Activated CD4-positive, alpha-beta T cell treated with anti-CD3 and anti-CD28 coated beads, Interleukin-2, amount 50 U/mL, for 1 hour (primary cell): ENCODE results near the gene UNC5CL.

Experiments
- DNase-seq: peaks from one replicate; pipeline ENCODE4 v3.0.0-alpha.2; 2020

Gene UNC5CL, protein sequence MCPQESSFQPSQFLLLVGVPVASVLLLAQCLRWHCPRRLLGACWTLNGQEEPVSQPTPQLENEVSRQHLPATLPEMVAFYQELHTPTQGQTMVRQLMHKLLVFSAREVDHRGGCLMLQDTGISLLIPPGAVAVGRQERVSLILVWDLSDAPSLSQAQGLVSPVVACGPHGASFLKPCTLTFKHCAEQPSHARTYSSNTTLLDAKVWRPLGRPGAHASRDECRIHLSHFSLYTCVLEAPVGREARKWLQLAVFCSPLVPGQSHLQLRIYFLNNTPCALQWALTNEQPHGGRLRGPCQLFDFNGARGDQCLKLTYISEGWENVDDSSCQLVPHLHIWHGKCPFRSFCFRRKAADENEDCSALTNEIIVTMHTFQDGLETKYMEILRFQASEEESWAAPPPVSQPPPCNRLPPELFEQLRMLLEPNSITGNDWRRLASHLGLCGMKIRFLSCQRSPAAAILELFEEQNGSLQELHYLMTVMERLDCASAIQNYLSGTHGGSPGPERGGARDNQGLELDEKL

DNA sequence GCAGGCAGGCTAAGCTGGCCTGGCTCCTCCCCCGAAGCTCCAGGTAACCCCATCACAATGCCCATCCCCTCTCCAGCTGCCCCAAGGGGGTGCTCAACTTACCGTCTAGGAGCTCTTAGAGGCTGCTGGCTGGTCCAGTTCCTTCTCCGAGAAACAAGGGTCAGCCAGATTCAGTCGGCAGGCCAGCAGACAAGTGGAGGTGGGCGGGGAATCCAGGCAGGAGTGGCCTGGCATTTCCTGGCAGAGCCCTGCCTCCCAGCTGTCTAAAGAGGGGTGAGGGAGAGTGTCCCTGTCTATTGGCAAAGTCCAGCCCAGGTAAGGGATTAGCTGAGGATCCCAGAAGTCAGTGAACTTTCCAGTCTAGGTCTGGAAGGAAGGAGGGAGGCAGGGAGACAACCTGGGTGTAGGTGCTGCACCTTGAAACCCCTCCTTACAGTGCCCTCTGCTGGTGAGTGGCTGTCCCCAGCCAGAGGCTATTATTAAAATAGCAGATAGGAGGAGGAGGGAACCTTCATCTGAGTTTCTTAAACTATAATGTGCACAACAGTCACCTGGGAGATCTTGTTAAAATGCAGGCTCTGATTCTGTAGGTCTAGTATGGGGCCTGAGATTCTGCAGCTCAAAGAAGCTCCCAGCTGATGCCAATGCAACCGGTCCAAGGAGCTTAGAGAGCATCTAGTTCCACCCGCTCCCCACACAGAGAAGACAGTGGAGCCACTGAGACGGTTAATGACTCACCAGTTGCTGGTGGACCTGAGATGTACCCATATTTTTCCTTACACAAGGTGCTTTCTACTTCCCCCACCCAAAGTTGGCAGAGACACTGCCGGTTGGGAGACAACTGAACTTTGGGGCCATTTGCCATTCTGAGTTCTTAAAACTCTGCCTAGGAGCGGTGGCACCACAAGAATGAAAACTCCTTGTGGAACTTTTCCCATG is at the start of gene UNC5CL:
Gene UNC5CL, minus strand, starts transcription at position 162 of the 939 bp plus-strand sequence. CDS start 4,147 bp downstream, outside the sequence.
- DNase-seq, result peak; percentile 54

DNA sequence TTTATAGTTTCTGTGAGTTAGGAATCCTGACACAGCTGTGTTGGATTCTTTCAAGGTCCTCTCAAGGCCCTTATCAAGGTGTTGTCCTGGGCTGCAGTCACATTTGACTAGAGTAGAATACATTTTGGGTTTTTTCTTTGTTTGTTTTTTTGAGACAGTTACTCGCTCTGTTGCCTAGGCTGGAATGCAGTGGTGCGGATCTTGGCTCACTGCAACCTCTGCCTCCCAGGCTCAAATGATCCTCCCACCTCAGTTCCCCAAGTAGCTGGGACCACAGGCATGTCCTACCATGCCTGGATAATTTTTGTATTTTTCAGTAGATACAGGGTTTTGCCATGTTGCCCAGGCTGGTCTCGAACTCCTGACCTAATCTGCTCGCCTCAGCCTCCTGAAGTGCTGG is 49.4 kb upstream of the UNC5CL start:
- no peak for DNase-seq

DNA sequence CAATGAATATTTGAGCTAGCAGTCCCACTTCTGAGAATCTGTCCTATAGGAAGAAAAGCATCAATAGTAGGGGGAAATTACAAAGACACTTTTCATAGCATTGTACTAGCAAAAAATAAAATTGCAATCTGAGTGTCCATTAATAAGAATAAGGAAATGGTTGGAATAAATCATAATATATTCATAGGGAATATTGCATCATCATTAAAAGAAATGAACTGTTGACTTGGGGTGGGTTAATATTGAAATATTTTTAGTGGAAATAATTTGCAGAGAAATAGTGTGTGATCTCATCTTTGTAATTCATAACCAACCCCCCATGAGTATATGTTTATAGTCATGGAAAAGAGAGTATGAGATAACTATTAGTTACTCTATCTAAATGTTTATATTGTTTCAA is 46.2 kb upstream of the UNC5CL start:
- no peak for DNase-seq

DNA sequence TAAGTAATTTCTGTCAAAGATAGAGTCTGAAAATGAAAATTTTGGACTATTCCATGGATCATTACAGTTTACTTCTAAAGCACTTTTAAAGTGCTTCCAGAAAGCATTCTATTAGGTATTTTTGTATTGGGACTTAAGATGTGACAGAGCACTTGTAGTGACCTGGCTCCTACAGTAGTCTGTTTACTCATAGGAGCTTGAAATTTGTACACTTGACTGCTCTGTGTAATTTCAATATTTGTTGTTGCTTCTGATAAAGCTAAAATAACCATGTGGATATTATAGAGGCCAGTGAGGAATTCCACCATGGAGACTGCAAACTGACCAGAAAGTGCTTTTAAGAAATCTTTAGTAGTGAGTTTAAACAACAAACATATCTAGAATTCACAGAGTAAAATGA is 44.1 kb upstream of the UNC5CL start:
- DNase-seq, result no peak

DNA sequence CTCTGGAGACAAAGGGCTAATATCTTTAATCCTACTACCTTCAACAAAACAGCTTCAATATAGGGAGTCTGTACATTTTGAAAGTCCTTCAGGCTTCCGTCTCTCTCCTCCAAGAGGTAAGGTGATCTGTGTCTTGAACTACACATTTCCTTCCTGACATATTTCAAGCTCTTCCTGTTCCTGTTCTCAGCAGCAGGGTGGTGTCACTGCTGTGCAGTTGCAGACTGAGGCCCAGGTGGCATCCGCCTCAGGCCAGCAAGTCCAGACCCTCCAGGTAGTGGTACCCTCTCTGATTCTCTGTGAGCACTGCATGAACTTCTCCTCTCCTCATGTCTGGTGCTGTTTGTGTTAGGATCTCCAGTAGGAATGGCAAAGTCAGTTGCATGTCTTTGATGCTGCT is 41.6 kb upstream of the UNC5CL start:
- no peak for DNase-seq

DNA sequence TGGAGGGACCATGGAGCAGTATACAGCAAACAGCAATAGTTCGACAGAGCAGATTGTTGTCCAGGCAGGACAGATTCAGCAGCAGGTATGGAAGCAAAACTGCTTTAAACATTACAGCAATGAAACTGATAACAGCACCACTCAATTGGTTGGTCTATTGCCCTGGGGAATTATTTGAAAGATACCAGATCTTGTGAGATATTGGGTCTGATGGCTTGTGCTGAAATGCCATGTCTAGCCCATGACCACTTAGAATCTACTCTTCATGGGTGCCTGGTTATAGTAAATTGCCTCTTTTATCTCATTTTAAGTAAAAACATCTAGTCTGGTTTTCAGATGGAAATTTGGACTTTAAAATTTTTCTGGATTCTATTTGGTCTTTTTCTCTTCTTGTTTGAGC is 40.1 kb upstream of the UNC5CL start:
- DNase-seq, result no peak

DNA sequence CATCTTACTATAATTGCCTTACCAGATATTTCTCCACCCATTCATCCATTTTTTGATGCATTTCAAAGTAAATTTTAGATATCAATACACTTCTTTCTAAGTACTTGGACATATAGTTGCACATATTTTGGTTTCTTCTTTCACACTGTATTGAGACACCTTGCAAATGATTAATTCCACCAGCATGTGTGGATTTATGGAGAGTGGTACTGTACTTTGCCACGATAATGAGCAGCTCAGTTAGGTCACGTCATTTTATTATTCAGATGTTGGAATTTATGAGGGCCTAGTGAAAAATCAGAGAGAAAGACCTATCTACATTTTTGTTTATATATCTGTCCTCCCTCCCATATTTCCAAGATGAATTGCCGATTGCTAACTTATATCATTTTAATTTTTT is 39.1 kb upstream of the UNC5CL start:
- DNase-seq, result no peak

DNA sequence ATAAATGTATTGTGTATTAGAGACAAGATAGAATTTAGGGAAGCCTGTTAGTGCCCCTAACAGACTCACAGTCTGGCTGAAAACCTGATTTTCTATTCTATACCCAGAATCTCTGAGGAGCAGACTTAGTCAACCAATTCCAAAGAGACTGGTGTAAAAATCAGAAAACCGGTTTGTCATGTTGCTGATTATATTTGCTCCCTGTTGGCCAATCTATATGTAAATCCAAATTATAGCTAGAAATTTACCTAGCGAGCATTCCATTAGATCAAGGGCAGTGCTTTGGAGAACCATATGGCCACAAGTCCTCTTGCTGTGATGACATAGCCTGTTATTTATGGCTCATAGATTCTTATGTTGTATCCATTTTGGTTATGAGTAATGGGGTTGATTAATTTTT is 38.5 kb upstream of the UNC5CL start:
- DNase-seq, result no peak

DNA sequence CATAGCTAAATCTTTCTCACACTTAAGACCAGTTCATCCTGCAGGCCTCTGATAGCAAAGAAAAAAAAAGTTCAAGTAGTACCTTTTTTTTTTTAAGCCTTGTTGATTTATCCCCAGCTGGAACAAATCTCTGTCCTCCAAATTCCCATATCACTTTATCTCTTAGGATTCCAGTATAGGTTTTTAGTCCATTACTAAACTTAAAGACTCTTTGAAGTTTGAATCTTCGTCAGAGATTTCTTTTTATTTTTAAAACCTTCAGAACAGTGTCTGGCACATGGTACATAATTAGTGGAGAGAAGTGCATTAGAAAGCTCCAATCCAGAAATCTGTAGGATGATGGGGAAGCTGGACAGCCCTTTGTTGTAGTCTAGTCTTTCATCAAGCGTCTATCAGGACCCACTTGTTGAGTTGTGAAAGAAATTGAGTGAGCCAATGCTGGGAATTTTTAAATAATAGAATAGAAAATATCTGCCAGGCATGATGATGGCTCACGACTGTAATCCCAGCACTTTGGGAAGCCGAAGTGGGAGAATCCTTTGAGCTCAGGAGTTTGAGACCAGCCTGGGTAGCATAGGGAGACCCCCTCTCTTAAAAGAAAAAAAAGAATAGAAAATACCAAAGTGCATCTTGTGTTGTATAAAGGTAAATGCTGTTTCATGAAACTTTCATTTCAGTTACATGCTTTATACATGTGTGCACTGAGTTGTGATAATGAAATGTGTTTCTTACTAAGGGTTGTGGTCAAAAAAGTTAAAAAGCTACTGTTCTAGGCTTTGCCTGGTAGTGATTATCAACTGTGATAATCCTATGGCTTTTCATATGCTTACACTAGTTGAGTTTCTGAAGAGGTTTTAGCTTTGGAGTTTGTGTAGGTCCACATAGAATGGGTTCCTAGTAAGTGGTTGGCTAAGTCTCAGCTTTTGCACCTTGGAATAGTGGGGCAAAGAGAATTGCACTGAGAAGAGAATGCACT is 36.9 kb upstream of the UNC5CL start:
- no peak for DNase-seq

DNA sequence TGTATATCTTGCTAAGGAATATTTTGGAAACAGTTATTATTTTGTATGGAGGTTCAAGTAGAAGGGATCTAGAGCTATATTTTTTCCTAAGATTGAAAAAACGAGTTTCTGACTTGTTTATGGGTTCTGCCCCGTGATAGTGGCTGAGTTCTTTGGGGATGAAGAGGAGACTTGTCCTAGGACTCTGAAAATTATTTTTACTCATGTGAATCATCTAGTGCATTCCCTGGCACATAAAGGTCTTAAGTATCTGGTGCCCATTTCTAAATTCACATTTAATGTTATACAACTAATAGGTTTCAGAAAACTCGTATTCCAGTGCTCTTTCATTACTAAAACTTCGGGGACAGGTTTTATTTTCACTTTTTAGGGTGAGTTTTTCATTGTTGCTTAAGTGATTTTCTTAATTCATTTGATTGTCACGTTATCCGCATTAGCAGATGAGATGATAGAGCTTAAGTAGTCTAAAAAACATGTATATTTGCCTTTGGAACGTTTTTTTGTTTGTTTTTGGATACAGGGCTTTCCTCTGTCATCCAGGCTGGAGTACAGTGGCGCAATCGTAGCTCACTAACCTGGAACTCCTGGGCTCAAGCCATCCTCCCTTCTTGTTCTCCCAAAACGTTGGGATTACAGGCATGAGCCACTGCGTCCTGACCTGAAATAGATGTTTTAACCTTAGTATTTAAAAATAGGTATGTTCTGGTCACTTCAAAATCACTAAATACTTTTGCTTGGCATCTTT is 35.8 kb upstream of the UNC5CL start:
- DNase-seq, result no peak

DNA sequence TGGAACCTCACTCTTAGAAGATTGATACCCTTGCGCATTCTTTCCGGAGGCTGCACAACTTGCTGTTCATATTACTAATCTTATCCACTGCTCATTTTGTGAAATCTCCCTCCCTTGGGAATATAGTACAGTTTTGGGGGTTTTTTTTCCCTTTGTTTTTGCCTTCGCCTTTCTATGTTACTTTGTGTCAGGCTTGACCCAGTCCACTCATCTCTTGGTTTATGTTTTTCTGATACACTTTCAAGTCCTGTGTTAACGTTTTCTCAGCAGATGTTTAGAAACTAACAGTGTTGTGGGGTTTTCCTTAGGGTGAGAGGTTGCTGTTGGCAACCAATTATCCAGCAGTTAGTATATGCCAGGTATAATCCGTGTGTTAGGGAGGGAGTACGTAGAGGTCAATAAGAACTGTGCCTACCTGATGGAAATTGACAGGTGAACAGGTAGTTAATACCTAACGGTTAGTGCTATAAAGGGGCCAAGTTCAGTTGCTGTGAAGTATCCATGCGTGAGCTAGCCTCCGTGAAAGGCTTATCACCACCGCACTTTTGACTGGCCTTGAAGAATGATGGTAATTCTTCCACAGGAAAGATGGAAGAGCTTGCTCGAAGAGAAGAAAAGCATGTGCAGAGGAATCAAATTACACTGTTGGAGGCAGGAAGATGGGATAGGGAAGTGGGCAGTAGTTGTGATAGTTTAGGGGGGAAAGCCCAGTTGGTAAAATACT is 35.1 kb upstream of the UNC5CL start:
- DNase-seq, result no peak

DNA sequence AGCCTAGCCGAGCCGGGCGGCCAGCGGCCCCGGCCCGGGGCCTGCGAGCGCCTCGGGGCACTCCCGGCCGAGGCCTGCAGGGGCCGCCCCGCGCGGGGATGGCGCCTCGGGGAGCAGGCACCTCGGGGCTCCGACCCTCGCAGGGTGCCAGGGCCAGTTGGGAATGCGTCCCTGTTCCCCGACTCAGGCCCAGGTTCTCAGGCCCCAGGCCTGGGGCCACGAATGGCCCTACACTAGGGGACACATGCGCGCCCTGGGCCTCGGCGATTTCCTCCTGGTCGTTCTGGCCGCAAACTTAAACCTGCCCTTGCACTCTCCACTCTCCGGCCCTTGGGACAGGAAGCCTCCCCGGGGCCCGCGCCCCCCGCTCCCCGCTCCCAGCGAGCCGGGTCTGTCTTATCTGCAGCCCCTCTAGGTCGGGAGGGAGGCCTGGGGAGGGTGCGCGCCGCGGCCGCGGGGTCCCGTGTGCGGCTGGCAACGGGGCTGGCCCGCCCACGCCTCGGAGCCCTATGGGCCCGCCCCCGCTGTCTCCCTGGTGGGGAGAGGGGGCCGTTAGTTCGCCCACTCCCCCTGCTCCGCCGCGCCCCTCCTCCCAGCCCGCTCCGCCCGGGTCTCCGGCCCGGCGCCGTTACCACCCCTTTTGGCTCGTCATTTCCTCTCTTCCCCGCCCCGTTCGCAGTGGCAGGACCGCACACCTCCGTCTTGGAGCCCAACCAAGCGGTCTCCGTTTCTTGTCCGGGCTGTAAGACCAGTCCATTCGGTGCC is 34.4 kb upstream of the UNC5CL start:
- peak; percentile 75 for DNase-seq

DNA sequence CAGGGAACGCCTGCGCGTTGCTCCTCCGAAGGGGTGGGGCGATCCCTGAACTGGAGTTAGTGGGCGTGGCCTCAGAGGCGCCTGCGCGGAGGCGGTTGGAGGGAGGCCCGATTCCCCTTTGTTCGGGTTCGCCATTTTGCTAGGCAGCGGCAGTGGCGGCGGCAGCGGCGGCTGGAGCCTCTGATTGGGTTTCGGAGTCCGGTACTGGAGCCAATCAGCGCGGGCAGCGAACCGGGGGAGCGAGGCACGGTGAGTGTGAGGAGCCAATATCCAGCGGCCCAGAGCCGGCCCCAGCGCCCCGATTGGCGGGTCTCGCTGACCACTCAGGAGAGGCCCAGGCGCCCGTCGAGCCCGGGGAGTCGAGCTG is 33.8 kb upstream of the UNC5CL start, which contains the start of gene NFYA:
Gene NFYA, plus strand, starts transcription at position 139 of the 367 bp plus-strand sequence. CDS start 6,116 bp downstream, outside the sequence.
- peak; percentile 100 for DNase-seq

DNA sequence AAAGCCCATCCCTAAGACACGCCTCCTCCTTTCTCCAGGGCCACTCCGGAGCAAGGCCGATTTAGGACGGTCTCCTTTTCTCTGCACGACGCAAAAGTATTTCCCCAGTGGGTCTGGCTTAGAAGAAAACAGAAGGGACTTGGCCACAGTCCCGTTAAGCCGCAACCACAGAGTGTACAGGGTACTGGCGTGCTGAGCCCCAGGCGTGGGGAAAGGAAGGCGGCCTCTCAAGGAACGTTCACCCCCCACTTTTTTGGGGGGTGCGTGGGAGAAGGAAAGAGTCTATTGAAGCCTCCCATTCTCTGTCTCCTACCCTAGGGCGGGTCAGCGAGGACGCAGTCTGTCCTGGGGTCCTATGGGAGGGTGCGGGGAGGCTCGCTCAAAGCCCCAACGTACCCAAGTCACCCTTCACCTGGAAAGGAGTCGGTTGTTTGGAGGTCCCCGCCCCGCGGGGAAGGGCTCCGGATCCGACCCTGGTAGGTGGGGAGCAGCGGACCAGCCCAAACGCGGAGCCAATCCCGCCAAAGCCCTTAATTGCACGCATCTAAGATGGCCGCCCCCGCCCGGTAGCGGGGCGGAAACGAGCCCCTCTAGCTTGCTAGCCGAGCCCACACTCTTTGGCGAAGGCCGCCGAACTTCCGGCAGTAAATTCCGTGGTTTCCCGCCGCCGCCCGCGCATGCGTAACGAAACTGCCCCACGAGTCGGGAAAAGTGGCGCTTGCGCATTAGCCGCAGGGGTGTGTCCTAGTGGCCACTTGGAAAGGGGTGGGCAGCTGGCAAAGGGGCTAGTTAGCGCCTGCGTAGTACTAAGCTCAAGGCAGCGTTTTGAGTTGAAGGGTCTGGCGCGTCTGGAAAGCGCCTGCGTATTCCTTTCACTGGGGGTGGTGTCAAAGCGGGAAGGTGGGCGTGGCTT is 33.2 kb upstream of the UNC5CL start, which contains the start of gene OARD1:
Gene OARD1, minus strand, starts transcription at position 434 of the 913 bp plus-strand sequence. CDS start 722 bp downstream, outside the sequence.
- DNase-seq, result peak; percentile 100

DNA sequence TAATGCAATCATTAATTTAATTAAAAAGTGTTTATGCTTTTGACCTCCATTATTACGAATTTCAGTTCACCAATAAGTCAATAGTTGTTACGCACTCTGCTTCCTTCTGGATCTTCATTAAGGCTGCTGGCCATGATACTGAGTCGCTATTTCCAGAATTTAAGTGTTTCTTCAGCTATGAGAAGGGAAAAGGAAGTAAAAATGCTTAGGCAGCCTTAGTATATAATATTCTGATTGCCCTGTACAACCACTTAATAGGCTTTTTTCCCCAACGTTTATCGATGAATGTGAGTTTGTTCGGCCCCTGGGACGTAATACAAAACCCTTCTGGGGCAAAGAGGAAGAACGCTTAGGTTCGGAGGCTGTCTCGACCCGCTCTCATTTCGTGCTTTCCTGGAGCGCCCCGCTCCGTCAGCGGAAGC is 32.5 kb upstream of the UNC5CL start:
- DNase-seq, result no peak

DNA sequence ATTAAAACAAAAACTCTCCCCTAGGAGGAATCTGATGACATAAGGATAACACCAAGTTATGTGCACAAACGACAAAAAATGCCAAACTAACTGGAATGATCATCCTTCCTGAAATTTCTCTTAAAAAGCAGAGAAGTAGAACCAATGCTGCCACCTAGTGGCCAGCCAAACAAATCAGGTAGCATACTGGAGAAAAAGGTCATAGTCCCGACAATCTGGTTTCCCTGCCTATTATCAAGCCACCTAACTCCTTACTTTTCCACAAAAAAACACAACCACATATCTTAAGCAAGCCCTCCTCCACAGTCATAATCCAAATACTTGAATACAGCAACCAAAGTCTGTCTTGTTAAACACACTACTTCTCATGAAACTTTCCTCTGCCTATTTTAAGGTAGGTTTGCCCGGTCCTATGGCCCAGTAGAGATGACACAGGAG is 27.9 kb upstream of the UNC5CL start:
- peak; percentile 64 for DNase-seq

DNA sequence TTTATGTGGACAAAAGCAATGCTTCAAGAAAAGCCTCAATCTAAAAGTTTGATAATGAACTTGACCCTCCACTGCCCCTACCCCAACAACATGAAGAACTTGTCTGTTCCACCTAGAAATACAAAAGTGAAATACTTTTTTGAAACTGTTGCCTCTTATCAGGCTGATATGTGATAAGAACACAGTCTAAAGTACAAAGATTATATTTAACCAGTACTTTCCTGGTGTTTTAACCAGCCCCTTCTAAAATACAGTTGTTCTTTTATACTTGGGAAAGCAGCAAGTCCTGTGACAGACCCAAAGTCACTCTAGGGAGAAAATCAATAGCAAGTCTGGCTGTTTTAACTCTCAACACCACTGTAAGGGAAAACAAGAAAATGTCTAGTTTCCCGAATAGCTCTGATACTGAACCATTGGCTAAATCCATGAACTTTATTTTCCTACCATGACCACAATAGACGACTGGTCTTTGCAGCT is 26.6 kb upstream of the UNC5CL start:
- DNase-seq, result no peak

DNA sequence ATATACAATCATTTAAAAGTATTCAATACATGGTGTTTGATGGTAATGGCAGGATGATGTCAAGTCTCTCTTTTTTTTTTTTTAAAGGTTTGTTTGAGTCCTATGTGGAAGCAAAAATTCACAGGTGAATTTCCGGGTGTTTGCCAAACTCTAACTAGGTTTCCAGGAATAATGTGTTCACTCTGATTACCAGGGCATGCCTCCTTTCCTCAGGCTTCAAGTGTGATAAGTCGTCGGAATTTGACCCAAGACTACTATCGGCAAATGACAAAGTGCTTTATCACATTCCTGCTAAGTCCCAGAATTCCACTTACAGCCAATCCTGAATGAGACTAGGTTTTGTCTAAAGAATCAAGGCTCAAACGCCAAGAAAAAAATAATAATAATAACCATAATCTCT is 25.8 kb upstream of the UNC5CL start:
- DNase-seq, result no peak

DNA sequence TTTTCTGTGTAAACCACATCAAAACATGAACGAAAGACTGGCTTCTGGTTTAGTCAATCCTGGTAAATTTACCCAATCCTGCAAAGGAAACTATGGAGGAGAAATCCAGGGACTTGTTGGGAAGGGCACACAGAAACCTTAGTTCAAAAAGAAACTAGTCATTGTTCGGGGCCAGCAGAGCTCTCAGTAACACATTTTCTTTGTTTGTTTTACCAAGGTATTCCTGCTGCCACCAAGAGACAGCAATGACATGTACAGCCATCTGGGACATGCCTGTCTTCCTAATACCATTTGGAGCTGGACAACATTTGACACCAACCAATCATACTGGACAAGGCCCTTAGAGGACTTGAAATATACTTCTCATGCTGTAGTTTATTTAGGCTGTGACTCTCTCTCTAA is 24.9 kb upstream of the UNC5CL start:
- DNase-seq, result no peak
